ENCODE measurements around the gene BRSK2.
"Not testable (repeated sequence)": the region's sequence is repeated elsewhere in the genome, so short reads cannot be mapped to it uniquely, and the experiment has no call there.

Gene BRSK2

DNA sequence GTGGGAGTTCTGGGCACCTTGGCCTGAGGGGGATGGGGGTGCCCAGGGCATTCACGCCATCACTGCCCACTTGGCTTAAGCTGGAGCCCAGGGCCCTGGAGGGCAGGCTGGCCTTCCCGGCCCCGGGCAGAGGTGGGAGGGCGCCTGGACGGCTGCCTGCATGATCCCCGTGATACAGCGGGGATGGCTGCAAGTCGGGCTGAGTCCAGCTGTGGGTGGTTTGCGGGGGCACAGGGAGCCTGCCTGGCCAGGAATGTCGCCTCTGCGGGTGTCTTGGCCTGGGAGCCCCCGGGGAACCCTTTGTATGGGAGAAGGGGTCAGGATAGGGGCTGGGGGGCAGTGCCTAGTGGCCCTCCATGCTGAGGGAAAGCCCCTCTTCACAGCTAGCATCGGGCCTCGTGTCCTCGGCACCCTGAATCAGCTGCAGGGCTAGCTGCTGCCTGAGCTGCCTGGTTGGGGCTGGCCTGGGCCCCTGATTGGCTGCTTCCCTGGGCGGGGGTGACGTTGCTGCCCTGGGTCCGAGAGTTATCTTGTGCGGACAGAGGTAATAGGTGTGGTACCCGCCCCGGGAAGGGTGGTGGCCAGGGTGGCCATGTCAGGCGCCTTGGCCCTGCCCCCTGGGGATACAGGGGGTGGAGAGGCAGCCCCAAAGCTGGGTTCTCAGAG lies 8.3 kb downstream of the BRSK2 start:
- no peak for DNase-seq

DNA sequence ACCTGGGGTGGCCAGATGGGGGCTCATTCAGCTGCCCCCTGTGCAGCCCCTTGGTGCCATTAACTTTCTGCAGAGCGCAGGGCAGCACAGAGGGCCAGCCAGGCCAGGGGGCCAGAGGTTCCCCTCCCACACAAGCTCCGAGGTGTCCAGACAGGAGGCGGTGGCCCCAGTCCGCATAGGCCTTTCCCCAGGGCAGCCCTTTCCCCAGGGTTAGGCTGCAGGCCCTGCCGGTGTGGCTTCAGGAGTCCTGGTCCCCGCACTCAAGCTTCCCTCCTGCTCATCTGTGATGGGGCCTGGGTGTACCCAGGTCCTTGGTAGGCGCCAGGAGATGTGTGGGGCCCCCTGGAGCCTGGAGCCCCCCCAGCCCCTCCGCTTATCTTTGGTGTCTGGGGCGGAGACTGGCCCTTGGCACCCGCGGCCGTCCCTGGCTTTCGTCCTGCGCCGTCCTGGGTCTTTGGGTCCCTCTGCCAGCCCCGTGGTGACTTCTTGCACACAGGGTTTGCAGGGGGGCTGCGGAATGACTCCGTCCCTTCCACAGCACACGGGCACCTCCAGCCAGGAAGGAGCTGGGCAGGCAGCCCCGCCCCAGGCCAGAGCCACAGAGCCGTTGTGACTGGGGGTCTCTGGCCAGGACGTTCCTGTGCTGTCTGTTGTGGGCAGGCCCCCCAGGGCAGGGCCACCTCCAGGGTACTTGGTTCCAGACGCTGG lies 8.9 kb downstream of the BRSK2 start:
- no peak for DNase-seq

DNA sequence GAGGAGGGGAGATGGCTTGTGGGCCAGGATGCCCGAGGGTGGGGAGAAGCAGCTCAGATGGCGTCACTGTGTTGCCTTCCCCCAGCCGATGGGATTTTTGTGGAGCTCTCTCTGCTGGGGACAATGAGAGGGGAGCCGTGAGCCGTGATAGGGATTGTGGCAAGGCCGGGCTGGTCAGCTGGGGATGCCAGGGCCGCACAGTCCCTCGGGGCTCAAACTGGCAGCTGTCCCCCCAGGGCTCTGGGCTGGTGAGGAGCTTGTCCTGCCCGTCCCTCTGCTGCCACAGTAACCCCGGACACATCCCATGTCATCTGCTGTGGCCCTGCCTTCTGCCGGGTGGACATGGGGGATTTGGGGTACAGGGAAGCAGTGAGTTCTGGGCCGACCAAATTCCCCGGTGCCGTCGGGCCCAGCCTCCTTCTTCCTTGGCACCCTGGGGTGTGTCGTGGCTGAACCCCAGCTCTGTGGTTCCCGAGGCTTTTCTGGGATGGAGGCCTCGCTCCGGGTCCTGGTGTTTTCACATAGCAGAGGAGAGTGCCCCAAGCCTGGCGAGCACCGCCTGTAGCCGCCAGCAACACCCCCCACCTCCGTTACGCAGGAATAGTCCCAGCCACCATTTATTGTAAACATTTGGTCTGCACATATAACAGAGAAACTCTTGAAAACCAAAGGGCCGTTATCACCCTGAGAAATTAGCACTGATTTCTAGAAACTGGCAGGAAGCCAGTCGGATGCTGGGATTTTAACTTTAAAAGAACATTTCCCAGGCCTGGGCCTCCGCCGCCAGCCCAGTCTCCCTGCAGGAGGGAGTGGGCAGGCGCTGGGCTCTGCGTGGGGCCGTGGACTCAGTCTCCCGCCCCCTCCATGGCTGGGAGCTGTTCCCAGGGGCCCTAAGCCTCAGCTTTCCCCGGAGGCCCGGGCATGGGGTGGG lies 9.9 kb downstream of the BRSK2 start:
- DNase-seq = no peak

DNA sequence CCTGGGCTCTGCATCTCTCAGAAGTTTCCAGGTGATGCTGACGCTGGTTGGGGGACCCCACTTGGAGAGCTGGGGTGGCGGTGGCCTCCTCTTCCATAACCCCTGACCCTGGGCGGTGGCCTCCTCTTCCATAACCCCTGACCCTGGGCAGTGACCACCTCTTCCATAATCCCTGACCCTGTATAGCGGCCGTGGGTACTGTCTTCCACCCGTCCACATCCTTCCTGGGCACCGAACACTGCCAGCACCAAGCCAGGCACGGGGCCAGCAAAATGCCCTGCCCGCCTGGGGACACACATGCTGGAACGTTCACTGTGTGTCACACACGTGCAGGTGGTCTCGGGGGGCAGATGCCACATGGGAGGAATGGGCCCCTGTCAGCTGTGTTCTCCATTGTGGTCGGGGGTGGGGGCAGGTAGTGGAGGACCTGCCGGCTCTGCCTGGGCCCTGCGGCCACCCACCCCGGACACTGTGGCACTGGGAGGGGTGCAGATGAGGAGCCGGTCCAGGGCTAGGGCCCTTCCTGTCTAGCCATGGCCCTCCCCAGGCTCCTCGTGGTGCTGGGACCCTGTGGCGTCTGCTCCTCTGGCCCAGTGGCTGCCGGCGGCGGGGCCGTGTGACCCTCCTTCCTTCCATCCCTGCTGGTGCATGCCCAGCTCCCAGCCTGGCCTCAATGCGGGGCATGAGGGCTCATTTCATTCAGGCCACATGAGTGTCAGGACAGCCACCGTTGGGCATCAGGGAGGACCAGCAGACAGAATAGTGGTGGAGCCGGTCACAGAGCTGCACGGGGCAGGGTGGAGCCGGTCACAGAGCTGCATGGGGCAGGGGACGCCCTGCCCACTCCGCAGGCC lies 10.8 kb downstream of the BRSK2 start:
- no peak for DNase-seq

DNA sequence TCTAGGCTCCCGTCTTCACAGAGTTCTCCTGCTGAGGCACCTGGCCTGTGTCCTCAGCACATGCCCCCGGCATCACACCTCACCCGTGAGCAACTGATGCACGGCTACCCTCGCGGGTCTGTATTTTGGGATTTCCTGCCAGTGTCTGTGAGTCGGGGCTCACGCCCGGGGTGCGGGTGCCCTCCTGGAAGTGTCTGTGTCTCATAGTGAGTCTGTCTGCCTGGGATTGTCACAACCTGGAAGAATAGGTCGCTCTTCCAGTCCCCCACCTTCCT lies 11.4 kb downstream of the BRSK2 start:
- no peak for DNase-seq

DNA sequence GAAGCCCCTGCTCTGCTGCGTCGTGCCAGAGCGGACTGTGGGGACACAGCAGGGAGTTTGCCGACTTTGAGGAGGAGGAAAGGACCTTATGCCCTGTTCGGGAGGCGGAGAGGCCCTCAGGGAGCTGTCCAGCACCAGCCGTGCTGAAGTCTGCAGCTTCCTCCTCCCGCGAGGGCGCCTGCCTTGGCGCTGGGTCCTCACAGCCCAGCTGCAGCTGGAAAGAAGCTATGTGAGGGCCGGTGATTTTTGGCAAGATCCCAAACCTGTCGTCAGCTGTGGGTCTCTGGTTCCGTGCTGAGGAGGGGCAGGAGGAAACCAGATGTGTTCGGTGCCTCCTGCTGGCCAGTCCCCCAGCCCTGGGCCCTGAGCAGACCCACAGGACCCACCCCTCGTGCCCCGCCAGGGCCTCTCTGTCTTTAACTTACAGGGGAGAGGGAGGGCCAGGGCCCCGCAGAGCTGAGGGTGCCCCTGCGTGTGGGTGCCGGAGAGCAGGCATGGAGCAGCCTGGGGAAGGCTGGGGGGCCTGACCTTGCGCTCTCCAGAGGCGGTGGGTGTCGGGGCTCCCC lies 12.0 kb downstream of the BRSK2 start:
- peak; percentile 47 to 50 for DNase-seq

DNA sequence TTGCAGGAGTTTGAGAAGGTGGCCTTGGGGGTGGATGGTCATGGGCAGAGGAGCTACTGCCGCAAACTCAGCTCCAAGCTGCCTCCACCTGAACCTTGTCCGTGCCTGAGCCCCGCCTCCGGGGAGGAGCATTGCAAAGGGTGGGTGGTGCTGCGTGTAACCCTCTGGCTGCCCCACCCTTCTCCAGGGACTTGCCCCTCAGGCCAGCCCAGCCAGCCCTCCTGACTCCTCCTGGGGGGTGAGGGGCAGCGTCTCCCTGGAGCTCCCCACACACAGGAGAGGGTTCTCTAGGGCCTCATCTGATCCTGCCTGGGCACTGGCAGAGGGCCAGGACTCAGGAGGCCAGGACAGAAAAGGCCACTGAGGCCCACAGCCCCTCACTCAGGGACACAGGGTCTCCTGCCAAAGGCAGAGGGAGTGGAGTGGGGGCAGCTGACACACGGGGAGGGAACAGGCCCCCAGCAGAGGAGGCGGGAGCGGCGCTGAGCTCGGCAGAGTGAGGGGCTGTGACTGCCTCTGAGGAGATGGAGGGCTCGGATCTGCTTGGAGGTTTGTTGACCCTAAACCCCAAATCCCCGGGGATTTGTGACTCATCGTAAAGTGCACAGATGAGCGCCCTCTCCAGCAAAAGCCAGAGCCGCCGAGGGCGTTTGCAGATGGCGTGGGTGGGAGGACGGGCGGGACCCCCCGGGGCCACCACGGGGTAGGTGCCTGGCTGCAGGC lies 12.8 kb downstream of the BRSK2 start:
- DNase-seq = no peak

DNA sequence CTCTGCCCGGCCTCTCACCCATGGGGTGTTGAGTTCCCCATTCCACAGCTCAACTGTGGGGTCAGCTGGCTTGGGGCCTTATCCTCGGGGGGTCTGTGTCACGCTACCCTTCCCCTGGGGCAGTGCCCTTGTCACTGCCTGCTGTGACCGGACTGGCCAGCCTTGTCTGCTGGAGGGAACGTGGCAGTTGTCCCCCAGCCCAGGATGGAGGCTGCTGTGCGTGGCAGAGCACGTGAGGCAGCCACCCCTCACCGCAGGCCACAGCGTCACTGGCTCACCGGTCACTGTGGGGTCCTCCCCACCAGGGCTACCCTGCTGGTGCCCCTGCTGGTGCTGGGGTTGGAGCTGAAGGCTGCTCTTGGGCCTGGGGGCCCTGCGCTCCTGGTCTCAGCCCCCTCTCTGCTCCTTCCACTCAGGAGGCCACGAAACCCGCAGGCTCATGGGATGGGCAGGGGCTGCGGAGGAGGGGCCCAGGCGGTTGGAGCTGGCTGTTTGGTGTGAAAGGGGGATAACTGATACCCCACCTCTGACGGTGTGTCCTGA lies 13.4 kb downstream of the BRSK2 start:
- no peak for DNase-seq

DNA sequence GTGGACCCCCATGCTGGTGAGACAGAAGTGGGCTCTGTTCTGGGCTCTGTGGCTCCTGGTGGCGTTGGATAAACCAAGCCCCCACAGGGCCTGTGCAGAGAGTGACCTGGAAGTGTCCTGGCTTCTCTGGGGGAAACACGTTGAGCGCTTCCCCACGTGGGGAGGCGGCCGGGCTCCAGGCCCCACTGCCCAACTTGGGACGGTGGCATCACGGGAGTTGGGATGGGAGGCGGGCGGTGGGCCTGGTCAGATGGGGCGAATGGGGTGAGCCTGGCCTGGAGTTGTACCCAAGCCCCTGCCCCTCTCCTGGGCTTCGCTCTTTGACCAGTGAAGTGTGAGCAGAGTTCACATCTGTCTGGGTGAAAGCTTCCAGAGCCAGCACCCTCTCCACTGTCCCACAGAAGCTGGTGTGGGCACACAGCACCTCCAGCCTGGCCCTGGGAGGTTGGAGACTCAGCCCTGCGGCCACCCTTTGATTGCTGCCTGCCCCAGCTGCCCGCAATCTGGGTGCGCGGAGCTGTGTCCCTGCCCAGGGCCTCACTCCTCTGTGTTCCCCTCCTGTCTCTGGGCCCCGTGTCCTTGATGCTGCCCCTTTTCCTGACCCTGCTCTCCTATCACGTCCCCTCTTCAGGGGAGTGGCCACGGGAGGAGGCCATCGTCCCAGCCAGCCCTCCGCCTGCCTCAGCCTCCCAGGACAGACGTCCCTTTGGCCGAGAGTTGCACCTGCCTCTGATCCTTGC lies 14.2 kb downstream of the BRSK2 start:
- DNase-seq = no peak

DNA sequence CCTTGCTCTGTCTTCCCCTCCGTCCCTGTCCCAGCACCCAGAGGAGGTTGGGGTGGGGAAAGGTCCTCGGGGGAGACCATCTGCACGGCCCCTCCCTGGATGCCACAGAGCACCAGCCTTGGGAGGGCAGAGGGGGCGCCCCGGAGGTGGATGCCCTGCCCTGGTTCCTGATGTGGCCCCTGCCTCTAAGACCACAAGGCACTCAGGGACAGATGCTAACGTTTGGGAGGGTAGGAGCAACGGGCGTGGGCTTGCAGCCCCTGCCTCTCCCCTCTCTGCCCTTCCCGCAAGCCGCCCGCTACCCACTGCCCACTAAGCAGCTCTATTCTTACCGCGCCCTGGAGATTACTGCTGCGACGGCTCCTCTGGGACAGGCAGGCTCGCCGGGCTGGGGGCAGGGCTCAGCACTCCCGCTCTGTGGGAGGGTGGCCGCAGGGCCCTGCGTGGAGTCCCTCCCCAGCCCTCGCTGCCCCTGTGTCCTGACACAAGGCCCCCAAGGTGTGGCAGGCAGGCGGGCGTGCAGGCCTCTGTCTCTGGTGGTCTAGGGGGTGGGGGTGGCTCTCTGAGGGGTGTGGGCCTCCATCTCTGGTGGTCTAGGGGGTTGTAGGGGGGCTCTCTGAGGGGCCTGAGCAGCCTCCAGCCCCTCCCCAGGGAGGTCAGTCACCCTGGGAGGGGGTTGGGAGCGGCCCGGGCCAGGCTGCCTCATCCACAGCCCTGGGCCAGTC lies 14.9 kb downstream of the BRSK2 start:
- no peak for DNase-seq

DNA sequence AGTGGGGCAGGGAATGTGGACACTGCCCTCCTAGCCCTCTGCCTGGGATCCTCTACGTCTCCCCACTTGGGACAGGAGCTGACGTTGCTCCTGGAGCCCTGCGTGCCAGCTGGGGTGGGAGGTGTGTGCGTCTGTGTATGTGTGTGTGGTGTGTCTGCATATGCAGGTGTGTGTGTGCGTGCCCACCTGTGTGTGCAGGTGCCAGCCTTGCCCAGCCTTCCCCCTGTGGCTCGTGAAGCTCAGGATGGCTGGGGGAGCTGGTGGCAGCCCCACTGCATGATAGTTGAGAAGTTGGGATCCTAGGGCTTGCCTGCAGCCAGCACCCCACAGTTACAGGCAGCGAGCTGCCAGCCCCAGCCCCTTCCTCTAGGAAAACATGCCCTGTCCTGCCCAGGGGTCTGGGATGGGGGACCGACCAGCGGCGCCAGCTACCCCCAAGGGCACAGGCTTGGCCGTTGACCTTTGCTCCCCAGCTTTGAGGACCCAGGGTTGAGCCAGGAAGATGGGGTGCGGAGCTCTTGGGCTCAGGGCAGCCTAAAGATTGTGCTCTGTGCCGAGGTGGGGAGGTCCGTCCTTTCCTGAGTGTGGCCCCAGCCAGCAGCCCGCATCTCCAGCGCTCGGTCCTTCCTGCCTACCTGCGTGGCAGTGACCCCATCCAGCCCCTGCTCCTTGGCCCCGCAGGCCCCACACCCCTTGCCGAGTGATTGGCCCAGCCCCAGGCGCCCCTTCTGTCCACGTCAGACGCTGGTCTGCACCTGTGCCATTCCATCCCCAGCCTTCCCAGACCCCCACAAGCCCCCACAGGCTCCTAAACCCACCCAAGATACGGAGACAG lies 15.7 kb downstream of the BRSK2 start:
- no peak for DNase-seq

DNA sequence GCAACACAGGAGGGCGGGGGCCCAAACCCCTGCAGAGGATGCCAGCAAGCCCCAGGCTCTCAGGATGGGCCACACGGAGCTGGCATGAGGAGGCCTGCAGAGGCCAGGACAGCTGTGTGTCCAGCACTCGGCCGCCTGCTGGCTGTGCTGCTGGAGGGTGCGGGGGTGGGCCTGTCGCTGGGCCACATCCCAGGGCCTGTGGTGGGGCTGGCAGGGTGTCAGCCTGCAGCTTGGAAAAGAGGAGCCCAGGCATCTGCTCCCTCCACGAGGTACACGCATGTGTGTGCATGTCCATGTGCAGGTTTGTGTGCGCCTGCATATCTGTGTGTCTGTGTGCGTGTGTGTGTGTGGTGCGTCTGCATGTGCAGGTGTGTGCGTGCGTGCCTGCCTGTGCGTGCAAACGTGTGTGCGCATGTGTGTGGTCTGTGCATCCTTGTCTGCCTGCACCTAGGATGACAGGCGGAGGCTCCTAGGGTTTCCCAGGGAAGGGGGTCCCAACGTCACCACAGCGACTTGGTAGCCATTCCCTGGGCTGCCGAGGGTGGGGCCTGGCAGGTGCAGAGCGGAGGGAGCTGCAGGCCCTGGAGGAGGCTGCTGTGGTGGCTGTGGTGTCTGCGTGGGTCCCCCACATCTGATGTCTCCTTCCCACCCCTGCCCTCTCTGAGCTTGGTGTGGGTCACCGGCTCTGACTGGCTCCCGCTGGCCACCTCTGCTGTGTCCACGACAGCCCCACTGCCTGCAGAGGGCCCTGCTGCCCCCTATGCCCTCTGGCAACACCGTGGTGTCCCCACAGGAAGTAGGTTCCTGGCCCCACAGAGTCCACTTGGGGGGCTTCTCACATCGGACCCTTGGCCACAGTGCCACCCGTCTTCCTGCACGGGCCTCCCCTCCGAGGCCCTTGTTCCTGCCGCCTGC lies 17.1 kb downstream of the BRSK2 start:
- no peak for DNase-seq

DNA sequence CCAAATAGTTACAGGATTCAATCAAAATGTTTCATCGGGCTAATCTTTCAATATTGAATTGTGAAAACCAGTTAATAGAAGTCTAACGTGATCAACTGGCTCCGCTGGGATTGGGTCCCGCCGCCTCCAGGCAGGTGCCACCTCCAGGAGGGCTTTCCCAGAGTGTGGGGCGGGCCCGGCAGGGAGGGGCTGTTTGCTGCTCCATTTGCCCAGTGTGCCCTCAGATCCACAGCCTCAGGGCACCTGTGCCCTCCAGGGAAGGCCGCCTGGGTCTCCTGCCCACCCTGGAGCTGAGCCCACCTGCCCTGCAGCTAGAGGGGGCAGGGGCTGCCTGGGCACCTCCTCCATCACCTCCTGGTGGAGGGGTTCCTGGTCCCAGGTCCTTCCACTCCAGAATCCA lies 17.9 kb downstream of the BRSK2 start:
- DNase-seq = no peak

DNA sequence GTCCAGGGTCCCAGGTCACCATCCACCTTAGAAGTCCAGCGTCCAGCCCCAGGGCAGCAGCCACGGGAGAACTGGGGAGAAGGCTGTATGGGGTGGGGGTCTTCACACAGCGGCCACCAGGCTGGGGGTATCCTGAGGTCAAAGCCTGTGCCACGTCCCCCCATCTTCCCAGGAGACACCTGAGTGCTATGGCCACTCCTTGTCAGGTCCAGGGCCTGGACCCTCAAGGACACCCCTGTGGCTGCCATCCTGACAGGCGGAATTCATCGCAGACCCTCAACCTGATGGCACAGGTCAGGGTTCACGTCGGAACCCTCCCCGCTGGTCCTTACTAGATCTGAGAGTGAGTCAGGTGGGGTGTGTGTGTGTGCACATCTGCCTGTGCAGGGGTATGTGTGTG lies 18.6 kb downstream of the BRSK2 start:
- no peak for DNase-seq

DNA sequence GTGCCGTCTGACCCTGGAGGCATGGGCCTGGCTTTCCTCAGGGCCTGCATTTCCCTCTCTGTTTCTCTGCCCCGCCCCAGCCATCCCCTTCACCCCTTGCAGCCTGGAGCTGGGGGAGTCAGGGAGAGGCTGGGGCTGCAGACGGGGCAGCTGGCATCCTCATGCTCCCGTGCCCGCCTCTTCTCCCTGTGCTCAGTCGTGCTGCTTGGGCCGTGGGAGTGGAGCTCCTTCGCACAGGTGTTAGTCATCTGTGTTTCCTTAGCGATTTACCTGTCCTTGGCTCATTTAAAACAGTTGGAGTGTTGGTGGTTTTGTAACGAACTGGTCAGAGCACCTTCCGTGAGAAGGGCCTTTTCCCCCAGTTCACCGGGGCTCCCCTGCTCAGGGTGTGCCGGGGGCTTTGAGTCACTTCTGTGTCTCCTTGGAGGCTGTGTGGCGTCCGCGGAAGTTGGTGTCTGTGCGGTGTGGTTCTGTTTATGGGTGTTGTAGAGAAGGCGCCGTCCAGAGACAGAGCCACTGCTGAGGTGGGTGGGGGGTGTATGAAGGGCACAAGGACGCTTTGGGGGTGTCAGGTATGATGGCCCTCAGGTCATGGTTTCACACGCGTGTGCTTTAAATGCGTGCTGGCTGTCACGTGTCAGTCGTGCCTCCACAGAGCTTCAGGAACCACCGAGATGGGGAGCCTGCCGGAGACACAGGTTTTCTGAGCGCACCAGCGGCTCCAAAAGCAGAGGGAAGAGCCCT lies 19.5 kb downstream of the BRSK2 start:
- DNase-seq = no peak

DNA sequence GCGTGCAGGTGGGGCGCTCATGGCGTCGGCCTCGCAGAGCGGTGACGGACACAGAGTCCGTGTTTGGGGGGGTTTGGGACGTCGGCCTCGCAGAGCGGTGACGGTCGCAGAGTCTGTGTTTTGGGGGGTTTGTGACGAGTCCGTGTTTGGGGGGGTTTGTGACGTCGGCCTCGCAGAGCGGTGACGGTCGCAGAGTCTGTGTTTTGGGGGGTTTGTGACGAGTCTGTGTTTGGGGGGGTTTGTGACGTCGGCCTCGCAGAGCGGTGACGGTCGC lies 20.1 kb downstream of the BRSK2 start:
- not testable (repeated sequence) for DNase-seq
